Liver (tissue), 9 donors: ENCODE results near the gene VASN. TPM values are rescaled to one million over a fixed set of nuclear protein-coding genes. Genes with fewer than 3 reads are reported as not detected.

Source experiments
- DNase-seq: peaks from one replicate; pipeline ENCODE4 v3.0.0-alpha.2; 2017; ENCODE audit warnings: low spot score
- H3K27ac ChIP-seq, 2 donors: one replicate each; pipeline ENCODE4 v1.7.0; 2013; ENCODE audit warnings: inconsistent platforms in 2 of 2, low read length in 2 of 2, control low read depth in 1 of 2, low read depth in 1 of 2, mild to moderate bottlenecking in 1 of 2
- H3K27me3 ChIP-seq, 4 donors: one replicate each; pipeline versions ENCODE4 v1.6.1 to v1.7.0; 2013; ENCODE audit warnings: low read length in 3 of 4, inconsistent platforms in 1 of 4, mild to moderate bottlenecking in 1 of 4, moderate library complexity in 1 of 4; ENCODE audit not compliant: control insufficient read depth in 4 of 4, insufficient read depth in 4 of 4
- H3K36me3 ChIP-seq, 4 donors: one replicate each; pipeline versions ENCODE4 v1.6.1 to v1.7.0; 2013; ENCODE audit warnings: low read length in 3 of 4, mild to moderate bottlenecking in 3 of 4, low read depth in 1 of 4, moderate library complexity in 1 of 4; ENCODE audit not compliant: control insufficient read depth in 4 of 4, insufficient read depth in 3 of 4
- H3K4me1 ChIP-seq, 4 donors: one replicate each; pipeline versions ENCODE4 v1.6.1 to v1.7.0; 2013; ENCODE audit warnings: low read length in 3 of 4, mild to moderate bottlenecking in 3 of 4, moderate library complexity in 1 of 4; ENCODE audit not compliant: control insufficient read depth in 4 of 4, insufficient read depth in 4 of 4
- H3K4me3 ChIP-seq, 3 donors: one replicate each; pipeline versions ENCODE4 v1.6.1 to v1.7.0; 2013; ENCODE audit warnings: low read length in 3 of 3, control low read depth in 1 of 3, low read depth in 1 of 3, mild to moderate bottlenecking in 1 of 3
- H3K9ac ChIP-seq, 2 donors: one replicate each; pipeline ENCODE4 v1.7.0; 2013; ENCODE audit warnings: low read length in 2 of 2, mild to moderate bottlenecking in 2 of 2, moderate library complexity in 2 of 2, control low read depth in 1 of 2, low read depth in 1 of 2
- H3K9me3 ChIP-seq, 4 donors: one replicate each; pipeline versions ENCODE4 v1.6.1 to v1.7.0; 2013; ENCODE audit warnings: low read length in 3 of 4; ENCODE audit not compliant: control insufficient read depth in 4 of 4
- EGR1 ChIP-seq, 2 donors: IDR thresholded peaks; 2 replicates each; pipeline ENCODE4 v1.6.1; 2016 to 2018; ENCODE audit warnings: antibody characterized with exemption in 2 of 2, low read depth in 2 of 2
- FOXA1 ChIP-seq: IDR thresholded peaks from 2 replicates; pipeline ENCODE4 v1.6.1; 2016; ENCODE audit warnings: antibody characterized with exemption
- FOXA2 ChIP-seq: IDR thresholded peaks from 2 replicates; pipeline ENCODE4 v1.6.1; 2016; ENCODE audit warnings: antibody characterized with exemption
- GABPA ChIP-seq, 2 donors: IDR thresholded peaks in 1 of 2; conservative IDR thresholded peaks in 1 of 2; 2 replicates each; pipeline ENCODE4 v1.6.1; 2016; ENCODE audit warnings: antibody characterized with exemption in 2 of 2, mild to moderate bottlenecking in 1 of 2, moderate library complexity in 1 of 2
- HNF4A ChIP-seq, 2 donors: conservative IDR thresholded peaks; 2 replicates each; pipeline ENCODE4 v1.6.1; 2016; ENCODE audit warnings: antibody characterized with exemption in 2 of 2, mild to moderate bottlenecking in 2 of 2
- HNF4G ChIP-seq: IDR thresholded peaks from 2 replicates; pipeline ENCODE4 v1.6.1; 2016; ENCODE audit warnings: antibody characterized with exemption
- JUND ChIP-seq, 2 donors: IDR thresholded peaks; 2 replicates each; pipeline ENCODE4 v1.6.1; 2016; ENCODE audit warnings: antibody characterized with exemption in 2 of 2
- MAX ChIP-seq: IDR thresholded peaks from 2 replicates; pipeline ENCODE4 v1.6.1; 2016; ENCODE audit warnings: antibody characterized with exemption
- NR2F2 ChIP-seq: IDR thresholded peaks from 2 replicates; pipeline ENCODE4 v1.6.1; 2016; ENCODE audit warnings: antibody characterized with exemption
- RAD21 ChIP-seq, 2 donors: IDR thresholded peaks; 2 replicates each; pipeline ENCODE4 v1.6.1; 2016; ENCODE audit warnings: antibody characterized with exemption in 2 of 2, mild to moderate bottlenecking in 2 of 2
- RXRA ChIP-seq, 2 donors: IDR thresholded peaks; 2 replicates each; pipeline ENCODE4 v1.6.1; 2017 to 2018; ENCODE audit warnings: antibody characterized with exemption in 2 of 2, mild to moderate bottlenecking in 1 of 2
- SP1 ChIP-seq: IDR thresholded peaks from 2 replicates; pipeline ENCODE4 v1.6.1; 2018; ENCODE audit warnings: antibody characterized with exemption, mild to moderate bottlenecking
- TAF1 ChIP-seq: conservative IDR thresholded peaks from 2 replicates; pipeline ENCODE4 v1.6.1; 2016; ENCODE audit warnings: antibody characterized with exemption, mild to moderate bottlenecking
- YY1 ChIP-seq: IDR thresholded peaks from 2 replicates; pipeline ENCODE4 v1.6.1; 2016; ENCODE audit warnings: antibody characterized with exemption, mild to moderate bottlenecking
- whole genome bisulfite sequencing: extraction: QIAGEN DNeasy Blood & Tissue Kit; methylation state at CpG from one replicate; pipeline ENCODE4 v1.1.7; 2013; 5-methylcytosine and 5-hydroxymethylcytosine counted together
- polyA plus RNA-seq, 2 donors: library from polyadenylated mRNA; stranded (reverse) in 1 of 2; unstranded in 1 of 2; fragments of 200-250 nt in 1 of 2; fragments of >200 nt in 1 of 2; fragmentation: Nextera tagmentation in 1 of 2; extraction: Ambion mirVana in 1 of 2; gene quantifications; one replicate each; pipeline versions ENCODE4 v1.2.1 to v1.2.3, GENCODE V29; 2013 to 2015
- total RNA-seq, 2 donors: library from RNA; depleted of rRNA; stranded (reverse); fragments of >200 nt; gene quantifications; one replicate each; pipeline ENCODE4 v1.2.3, GENCODE V29; 2014
- TF ChIP-seq, protein P1 (sequence below): fragments of 150-350 bp; IDR thresholded peaks from 2 replicates; pipeline ENCODE4 v1.5.1; 2017; ENCODE audit warnings: improper control_type of control experiment, low read depth, low read length; ENCODE audit not compliant: missing input control
- TF ChIP-seq, protein P2 (sequence below): IDR thresholded peaks from 2 replicates; pipeline ENCODE4 v1.6.1; 2016; ENCODE audit warnings: antibody characterized with exemption
- TF ChIP-seq, protein P3 (sequence below): IDR thresholded peaks from 2 replicates; pipeline ENCODE4 v1.6.1; 2016; ENCODE audit warnings: antibody characterized with exemption
- TF ChIP-seq, protein P4 (sequence below): IDR thresholded peaks from 2 replicates; pipeline ENCODE4 v1.6.1; 2016; ENCODE audit warnings: antibody characterized with exemption, mild to moderate bottlenecking
- donor health status: healthy.
- donor health status: healthy.
- donor health status: healthy.
- donor health status: healthy.
- donor health status: healthy.

The VASN gene
- total and polyA plus RNA-seq, 4 donors: 6.2 to 26.9 (median 21.2) TPM

DNA sequence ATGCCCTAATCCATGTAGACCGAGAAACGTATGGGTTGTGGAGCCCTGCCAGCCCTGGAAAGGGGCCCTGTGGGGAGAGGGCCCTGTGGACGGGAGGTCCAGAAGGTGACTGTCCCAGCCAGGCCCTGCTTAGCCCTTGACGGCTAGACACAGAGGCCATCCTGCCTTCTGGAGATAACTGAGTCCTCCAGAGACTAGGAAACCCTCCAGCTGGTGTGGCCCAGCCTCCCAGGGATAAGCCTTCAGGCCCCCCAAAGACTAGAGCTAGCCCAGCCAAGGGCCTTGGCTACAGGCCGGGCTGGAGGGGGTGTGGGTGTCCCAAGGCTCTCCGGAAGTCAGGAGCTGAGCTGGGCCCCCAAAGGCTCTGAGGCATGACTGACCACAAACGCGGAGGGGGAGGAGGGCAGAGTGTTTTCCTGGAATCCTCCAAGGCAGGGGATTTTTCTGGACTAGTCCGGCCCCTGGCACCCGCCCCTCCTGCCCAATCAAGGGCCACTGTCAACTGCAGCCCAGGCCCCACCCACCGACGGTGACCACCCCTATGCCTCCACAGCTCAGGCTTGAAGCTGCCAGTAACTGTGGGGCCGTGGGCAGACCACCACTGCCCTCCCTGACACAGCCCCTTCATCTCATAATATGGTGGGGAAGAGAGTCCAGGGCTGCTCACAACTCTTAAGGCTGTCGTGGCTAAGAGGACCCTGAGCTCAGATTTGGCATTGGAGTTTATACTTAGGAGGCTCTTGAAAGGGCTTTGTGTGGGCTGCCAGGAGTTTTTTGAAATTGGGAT, 885 bp upstream of the VASN start:
- Histone ChIP-seq H3K27me3 (no peaks in the 10 kb centered on the region), H3K4me3 (no peak overlapping the region), H3K9me3 (no peaks in the 10 kb centered on the region), H3K4me1 (peaks cover 15 to 54% (median 41%) of the 10 kb centered on the region in 4 donors), H3K36me3 (no peaks in the 10 kb centered on the region), H3K9ac (no peak overlapping the region), H3K27ac (peak overlapping the region; percentile 87 to 95)
- no peak for TF ChIP-seq RXRA (IDR thresholded peaks at IDR 0.05)
- TF ChIP-seq NR2F2: peak; percentile 39
- no peak for DNase-seq
- WGBS: 67% methylated on average over 14 of the region's 14 CpGs

- no peaks in the 10 kb centered on the region for H3K36me3 ChIP-seq
- no peaks in the 10 kb centered on the region for H3K27me3 ChIP-seq
- peak overlapping the region; percentile 87 to 95 for H3K27ac ChIP-seq
- DNase-seq: no peak
- 3% methylated on average over 43 of the region's 43 CpGs for WGBS
- peaks cover 25 to 67% (median 51%) of the 10 kb centered on the region in 4 donors for H3K4me1 ChIP-seq
- no peaks in the 10 kb centered on the region for H3K9me3 ChIP-seq
- TF ChIP-seq EGR1 (IDR thresholded peaks at IDR 0.05; ENCODE audit: low read depth in 2 of 2) (no peak), RXRA (IDR thresholded peaks at IDR 0.05) (no peak)
- peak overlapping the region; percentile 78 to 90 (median 84) for H3K4me3 ChIP-seq
- peak overlapping the region; percentile 73 to 81 for H3K9ac ChIP-seq
Measured at GRCh38 chr16:4372001-4372577, 441 bp downstream of the VASN start.

DNA sequence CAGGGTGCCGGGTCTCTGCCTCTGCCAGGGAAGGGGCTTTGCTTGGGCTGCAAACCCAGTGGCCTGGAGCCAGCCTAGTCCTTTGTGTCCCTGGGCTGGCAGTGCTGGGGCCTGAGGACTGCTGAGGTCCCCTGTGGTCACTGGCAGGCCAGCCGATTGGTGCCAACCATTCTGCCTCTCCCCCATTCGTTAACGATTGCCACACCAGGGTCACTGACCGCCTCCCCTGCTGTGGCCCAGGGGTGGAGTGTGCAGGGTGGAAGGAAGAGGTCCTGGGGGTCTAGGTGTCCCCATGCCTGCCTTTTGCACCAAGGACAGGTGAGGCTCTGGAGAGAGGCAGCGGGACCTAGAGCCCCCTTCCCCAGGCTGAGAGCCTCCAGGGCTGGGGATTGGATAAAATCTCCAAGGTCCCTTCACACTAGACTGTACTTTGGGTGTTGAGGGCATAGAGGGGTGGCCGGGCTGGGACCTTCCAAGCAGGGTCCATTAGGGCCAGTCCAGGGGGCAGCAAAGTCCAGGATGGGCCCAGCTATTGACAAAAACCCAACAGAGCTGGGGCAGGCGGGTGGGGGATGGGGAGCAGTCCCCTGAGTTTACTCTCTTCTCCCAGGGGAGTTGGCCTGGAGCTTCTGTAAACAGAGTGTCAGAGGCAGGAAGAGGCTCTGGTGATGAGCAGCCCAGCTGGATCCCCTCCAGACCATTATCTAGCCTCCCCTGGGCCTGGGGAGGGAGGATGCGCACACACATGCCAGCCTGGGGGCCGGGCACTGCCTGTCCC, 1.1 kb downstream of the VASN start:
- Histone ChIP-seq H3K27me3 (no peaks in the 10 kb centered on the region), H3K27ac (peak overlapping the region; percentile 87 to 95), H3K9me3 (no peaks in the 10 kb centered on the region), H3K9ac (peak overlapping the region; percentile 73 to 81), H3K4me3 (peak overlapping the region; percentile 78 to 90 (median 84)), H3K4me1 (peaks cover 26 to 72% (median 56%) of the 10 kb centered on the region in 4 donors), H3K36me3 (no peaks in the 10 kb centered on the region)
- peak; percentile 74 for DNase-seq
- WGBS: 25% methylated on average over 10 of the region's 10 CpGs
- peak; percentile 32 for TF ChIP-seq MAX
- no peak for TF ChIP-seq NR2F2
- peak; percentile 81 for TF ChIP-seq SP1
- no peak for TF ChIP-seq EGR1 (IDR thresholded peaks at IDR 0.05; ENCODE audit: low read depth in 2 of 2)
- TF ChIP-seq RXRA (IDR thresholded peaks at IDR 0.05): peak; percentile 95 to 99
- TF ChIP-seq, protein P1, sequence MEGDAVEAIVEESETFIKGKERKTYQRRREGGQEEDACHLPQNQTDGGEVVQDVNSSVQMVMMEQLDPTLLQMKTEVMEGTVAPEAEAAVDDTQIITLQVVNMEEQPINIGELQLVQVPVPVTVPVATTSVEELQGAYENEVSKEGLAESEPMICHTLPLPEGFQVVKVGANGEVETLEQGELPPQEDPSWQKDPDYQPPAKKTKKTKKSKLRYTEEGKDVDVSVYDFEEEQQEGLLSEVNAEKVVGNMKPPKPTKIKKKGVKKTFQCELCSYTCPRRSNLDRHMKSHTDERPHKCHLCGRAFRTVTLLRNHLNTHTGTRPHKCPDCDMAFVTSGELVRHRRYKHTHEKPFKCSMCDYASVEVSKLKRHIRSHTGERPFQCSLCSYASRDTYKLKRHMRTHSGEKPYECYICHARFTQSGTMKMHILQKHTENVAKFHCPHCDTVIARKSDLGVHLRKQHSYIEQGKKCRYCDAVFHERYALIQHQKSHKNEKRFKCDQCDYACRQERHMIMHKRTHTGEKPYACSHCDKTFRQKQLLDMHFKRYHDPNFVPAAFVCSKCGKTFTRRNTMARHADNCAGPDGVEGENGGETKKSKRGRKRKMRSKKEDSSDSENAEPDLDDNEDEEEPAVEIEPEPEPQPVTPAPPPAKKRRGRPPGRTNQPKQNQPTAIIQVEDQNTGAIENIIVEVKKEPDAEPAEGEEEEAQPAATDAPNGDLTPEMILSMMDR: no peak
- no peak for TF ChIP-seq RAD21 (IDR thresholded peaks at IDR 0.05)
- TF ChIP-seq FOXA2: peak; percentile 86
- no peak for TF ChIP-seq JUND (IDR thresholded peaks at IDR 0.05)
- TF ChIP-seq, protein P2, sequence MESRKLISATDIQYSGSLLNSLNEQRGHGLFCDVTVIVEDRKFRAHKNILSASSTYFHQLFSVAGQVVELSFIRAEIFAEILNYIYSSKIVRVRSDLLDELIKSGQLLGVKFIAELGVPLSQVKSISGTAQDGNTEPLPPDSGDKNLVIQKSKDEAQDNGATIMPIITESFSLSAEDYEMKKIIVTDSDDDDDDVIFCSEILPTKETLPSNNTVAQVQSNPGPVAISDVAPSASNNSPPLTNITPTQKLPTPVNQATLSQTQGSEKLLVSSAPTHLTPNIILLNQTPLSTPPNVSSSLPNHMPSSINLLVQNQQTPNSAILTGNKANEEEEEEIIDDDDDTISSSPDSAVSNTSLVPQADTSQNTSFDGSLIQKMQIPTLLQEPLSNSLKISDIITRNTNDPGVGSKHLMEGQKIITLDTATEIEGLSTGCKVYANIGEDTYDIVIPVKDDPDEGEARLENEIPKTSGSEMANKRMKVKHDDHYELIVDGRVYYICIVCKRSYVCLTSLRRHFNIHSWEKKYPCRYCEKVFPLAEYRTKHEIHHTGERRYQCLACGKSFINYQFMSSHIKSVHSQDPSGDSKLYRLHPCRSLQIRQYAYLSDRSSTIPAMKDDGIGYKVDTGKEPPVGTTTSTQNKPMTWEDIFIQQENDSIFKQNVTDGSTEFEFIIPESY: no peak
- TF ChIP-seq, protein P3, sequence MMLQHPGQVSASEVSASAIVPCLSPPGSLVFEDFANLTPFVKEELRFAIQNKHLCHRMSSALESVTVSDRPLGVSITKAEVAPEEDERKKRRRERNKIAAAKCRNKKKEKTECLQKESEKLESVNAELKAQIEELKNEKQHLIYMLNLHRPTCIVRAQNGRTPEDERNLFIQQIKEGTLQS: no peak
- TF ChIP-seq, protein P4, sequence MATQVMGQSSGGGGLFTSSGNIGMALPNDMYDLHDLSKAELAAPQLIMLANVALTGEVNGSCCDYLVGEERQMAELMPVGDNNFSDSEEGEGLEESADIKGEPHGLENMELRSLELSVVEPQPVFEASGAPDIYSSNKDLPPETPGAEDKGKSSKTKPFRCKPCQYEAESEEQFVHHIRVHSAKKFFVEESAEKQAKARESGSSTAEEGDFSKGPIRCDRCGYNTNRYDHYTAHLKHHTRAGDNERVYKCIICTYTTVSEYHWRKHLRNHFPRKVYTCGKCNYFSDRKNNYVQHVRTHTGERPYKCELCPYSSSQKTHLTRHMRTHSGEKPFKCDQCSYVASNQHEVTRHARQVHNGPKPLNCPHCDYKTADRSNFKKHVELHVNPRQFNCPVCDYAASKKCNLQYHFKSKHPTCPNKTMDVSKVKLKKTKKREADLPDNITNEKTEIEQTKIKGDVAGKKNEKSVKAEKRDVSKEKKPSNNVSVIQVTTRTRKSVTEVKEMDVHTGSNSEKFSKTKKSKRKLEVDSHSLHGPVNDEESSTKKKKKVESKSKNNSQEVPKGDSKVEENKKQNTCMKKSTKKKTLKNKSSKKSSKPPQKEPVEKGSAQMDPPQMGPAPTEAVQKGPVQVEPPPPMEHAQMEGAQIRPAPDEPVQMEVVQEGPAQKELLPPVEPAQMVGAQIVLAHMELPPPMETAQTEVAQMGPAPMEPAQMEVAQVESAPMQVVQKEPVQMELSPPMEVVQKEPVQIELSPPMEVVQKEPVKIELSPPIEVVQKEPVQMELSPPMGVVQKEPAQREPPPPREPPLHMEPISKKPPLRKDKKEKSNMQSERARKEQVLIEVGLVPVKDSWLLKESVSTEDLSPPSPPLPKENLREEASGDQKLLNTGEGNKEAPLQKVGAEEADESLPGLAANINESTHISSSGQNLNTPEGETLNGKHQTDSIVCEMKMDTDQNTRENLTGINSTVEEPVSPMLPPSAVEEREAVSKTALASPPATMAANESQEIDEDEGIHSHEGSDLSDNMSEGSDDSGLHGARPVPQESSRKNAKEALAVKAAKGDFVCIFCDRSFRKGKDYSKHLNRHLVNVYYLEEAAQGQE: peak; percentile 37
- TF ChIP-seq HNF4A (conservative IDR thresholded peaks at IDR 0.05): peak; percentile 72 to 81
- peak; percentile 55 for TF ChIP-seq FOXA1
- no peak for TF ChIP-seq TAF1
- peak; percentile 45 for TF ChIP-seq HNF4G
- TF ChIP-seq YY1: peak; percentile 62
- TF ChIP-seq GABPA (IDR thresholded peaks at IDR 0.05 in 1 of 2, conservative IDR thresholded peaks at IDR 0.05 in 1 of 2): no peak
